LNCaP clone FGC (cell line): Measurements from ENCODE around the gene KIAA1217.

ENCODE experiments used
- DNase-seq: peaks from one replicate; pipeline ENCODE4 v3.0.0-alpha.2; 2011; ENCODE audit warnings: low read depth
- H3K4me3 ChIP-seq: 2 replicates; pipeline ENCODE4 v1.5.1; 2011; ENCODE audit warnings: mild to moderate bottlenecking, low read depth, low read length, control low read depth
- TF ChIP-seq, protein P1 (sequence below): IDR thresholded peaks from 2 replicates; pipeline ENCODE4 v1.5.1; 2012; ENCODE audit warnings: mild to moderate bottlenecking; ENCODE audit not compliant: control insufficient read depth, insufficient read depth; ENCODE audit errors: extremely low read depth

Gene KIAA1217

GRCh38 chr10:24503461-24504320 lies 294.8 kb downstream of the KIAA1217 start:
- H3K4me3 ChIP-seq = no peak overlapping the region
- TF ChIP-seq, protein P1, sequence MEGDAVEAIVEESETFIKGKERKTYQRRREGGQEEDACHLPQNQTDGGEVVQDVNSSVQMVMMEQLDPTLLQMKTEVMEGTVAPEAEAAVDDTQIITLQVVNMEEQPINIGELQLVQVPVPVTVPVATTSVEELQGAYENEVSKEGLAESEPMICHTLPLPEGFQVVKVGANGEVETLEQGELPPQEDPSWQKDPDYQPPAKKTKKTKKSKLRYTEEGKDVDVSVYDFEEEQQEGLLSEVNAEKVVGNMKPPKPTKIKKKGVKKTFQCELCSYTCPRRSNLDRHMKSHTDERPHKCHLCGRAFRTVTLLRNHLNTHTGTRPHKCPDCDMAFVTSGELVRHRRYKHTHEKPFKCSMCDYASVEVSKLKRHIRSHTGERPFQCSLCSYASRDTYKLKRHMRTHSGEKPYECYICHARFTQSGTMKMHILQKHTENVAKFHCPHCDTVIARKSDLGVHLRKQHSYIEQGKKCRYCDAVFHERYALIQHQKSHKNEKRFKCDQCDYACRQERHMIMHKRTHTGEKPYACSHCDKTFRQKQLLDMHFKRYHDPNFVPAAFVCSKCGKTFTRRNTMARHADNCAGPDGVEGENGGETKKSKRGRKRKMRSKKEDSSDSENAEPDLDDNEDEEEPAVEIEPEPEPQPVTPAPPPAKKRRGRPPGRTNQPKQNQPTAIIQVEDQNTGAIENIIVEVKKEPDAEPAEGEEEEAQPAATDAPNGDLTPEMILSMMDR = peak; percentile 90
- DNase-seq = no peak

DNA sequence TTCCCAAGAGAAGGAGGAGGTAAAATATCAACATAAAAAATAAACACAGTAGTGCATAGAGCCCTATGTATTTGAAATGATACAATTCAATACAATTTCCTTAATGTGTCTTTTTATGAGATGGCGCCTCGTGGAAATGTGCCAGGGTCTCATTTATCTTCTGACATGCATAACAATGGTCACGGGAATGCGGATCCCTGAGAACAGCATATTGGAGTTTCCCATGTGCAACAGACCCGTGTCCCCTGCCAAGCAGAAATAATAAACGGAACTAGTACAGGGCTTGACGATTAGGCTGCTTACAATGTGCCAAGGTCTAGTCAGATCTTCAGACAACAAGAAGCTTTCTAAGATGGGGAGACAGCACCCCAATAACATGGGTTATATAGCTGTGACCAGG lies 296.8 kb downstream of the KIAA1217 start:
- TF ChIP-seq, protein P1 = no peak
- H3K4me3 ChIP-seq = no peak overlapping the region
- DNase-seq = no peak

GRCh38 chr10:24513155-24513554 lies 304.2 kb downstream of the KIAA1217 start:
- no peak for DNase-seq
- no peak overlapping the region for H3K4me3 ChIP-seq
- TF ChIP-seq, protein P1 = peak; percentile 41

- TF ChIP-seq, protein P1 = no peak
- no peak overlapping the region for H3K4me3 ChIP-seq
- no peak for DNase-seq
Observed at GRCh38 chr10:24515481-24515880, 306.5 kb downstream of the KIAA1217 start.

GRCh38 chr10:24518411-24518810 lies 309.5 kb downstream of the KIAA1217 start:
- TF ChIP-seq, protein P1 = no peak
- no peak for DNase-seq
- no peak overlapping the region for H3K4me3 ChIP-seq

GRCh38 chr10:24518981-24519597 lies 310.2 kb downstream of the KIAA1217 start:
- no peak for DNase-seq
- TF ChIP-seq, protein P1 = peak; percentile 80

More at GRCh38 chr10:24518981-24519597, 310.2 kb downstream of the KIAA1217 start:
- H3K4me3 ChIP-seq = no peak overlapping the region
